NT2/D1 (cell line): ENCODE measurements around the gene SUPT5H.

Source experiments
- SUZ12 ChIP-seq: IDR thresholded peaks from 2 replicates; pipeline ENCODE4 v1.6.1; 2011; ENCODE audit not compliant: insufficient read length, insufficient read depth; ENCODE audit errors: extremely low read depth
- YY1 ChIP-seq: IDR thresholded peaks from 2 replicates; pipeline ENCODE4 v1.6.1; 2011; ENCODE audit not compliant: insufficient read length, insufficient read depth

- no peak for TF ChIP-seq SUZ12
- no peak for TF ChIP-seq YY1
Measured at GRCh38 chr19:39515551-39516191, 70.3 kb downstream of the SUPT5H start.
